ENCODE measurements around the gene KDM8.

Gene KDM8

GRCh38 chr16:27228621-27229501 is 25.5 kb downstream of the KDM8 start:
- FAIRE-seq, result no peak
- DNase-seq (ENCODE audit: insufficient read length, low spot score), result no peak

GRCh38 chr16:27229891-27230470 is 26.7 kb downstream of the KDM8 start:
- no peak for DNase-seq (ENCODE audit: insufficient read length, low spot score)
- FAIRE-seq, result no peak

GRCh38 chr16:27230562-27231001 is 27.3 kb downstream of the KDM8 start:
- no peak for DNase-seq (ENCODE audit: insufficient read length, low spot score)
- no peak for FAIRE-seq

- no peak for FAIRE-seq
- DNase-seq (ENCODE audit: insufficient read length, low spot score), result no peak
Measured at GRCh38 chr16:27231692-27232060, 28.4 kb downstream of the KDM8 start.

GRCh38 chr16:27232061-27232900 is 29.0 kb downstream of the KDM8 start:
- DNase-seq (ENCODE audit: insufficient read length, low spot score), result no peak
- no peak for FAIRE-seq

- no peak for FAIRE-seq
Measured at GRCh38 chr16:27232901-27233625, 29.7 kb downstream of the KDM8 start.

GRCh38 chr16:27233731-27234130 is 30.4 kb downstream of the KDM8 start:
- no peak for DNase-seq (ENCODE audit: insufficient read length, low spot score)
- FAIRE-seq, result no peak

More at GRCh38 chr16:27232901-27233625, 29.7 kb downstream of the KDM8 start:
- no peak for DNase-seq (ENCODE audit: insufficient read length, low spot score)

- DNase-seq (ENCODE audit: insufficient read length, low spot score) (no peak), FAIRE-seq (no peak)
Measured at GRCh38 chr16:27234171-27234570, 30.8 kb downstream of the KDM8 start.

GRCh38 chr16:27234603-27235002 is 31.3 kb downstream of the KDM8 start:
- no peak for DNase-seq (ENCODE audit: insufficient read length, low spot score)
- no peak for FAIRE-seq

GRCh38 chr16:27235055-27235937 is 32.0 kb downstream of the KDM8 start:
- DNase-seq (ENCODE audit: insufficient read length, low spot score) (peak; percentile 75), FAIRE-seq (no peak)

- no peak for FAIRE-seq
Measured at GRCh38 chr16:27235938-27236245, 32.6 kb downstream of the KDM8 start.

GRCh38 chr16:27236635-27237218 is 33.4 kb downstream of the KDM8 start:
- no peak for DNase-seq (ENCODE audit: insufficient read length, low spot score)
- no peak for FAIRE-seq

More at GRCh38 chr16:27235938-27236245, 32.6 kb downstream of the KDM8 start:
- no peak for DNase-seq (ENCODE audit: insufficient read length, low spot score)

GRCh38 chr16:27237219-27238015 is 34.1 kb downstream of the KDM8 start:
- FAIRE-seq (no peak), DNase-seq (ENCODE audit: insufficient read length, low spot score) (no peak)

- DNase-seq (ENCODE audit: insufficient read length, low spot score) (no peak), FAIRE-seq (no peak)
Measured at GRCh38 chr16:27238016-27238587, 34.8 kb downstream of the KDM8 start.

GRCh38 chr16:27238591-27238990 is 35.3 kb downstream of the KDM8 start:
- FAIRE-seq (no peak), DNase-seq (ENCODE audit: insufficient read length, low spot score) (no peak)

- no peak for FAIRE-seq
- no peak for DNase-seq (ENCODE audit: insufficient read length, low spot score)
Measured at GRCh38 chr16:27239026-27239425, 35.7 kb downstream of the KDM8 start.

- no peak for FAIRE-seq
- DNase-seq (ENCODE audit: insufficient read length, low spot score), result no peak
Measured at GRCh38 chr16:27239906-27240655, 36.8 kb downstream of the KDM8 start.

All from HTR-8/SVneo (cell line).